BLaER1 (cell line): ENCODE measurements around the gene MAL.

Experiments
- H3K27ac ChIP-seq: shearing (Covaris generic); formaldehyde crosslinking; 2 replicates; pipeline ENCODE4 v1.8.1; 2022
- H3K27me3 ChIP-seq: shearing (Covaris generic); formaldehyde crosslinking; 2 replicates; pipeline ENCODE4 v1.8.1; 2022
- H3K36me3 ChIP-seq: shearing (Covaris generic); formaldehyde crosslinking; 2 replicates; pipeline ENCODE4 v1.8.1; 2022
- H3K4me1 ChIP-seq: shearing (Covaris generic); formaldehyde crosslinking; 2 replicates; pipeline ENCODE4 v1.8.1; 2022
- H3K4me2 ChIP-seq: shearing (Covaris generic); formaldehyde crosslinking; 2 replicates; pipeline ENCODE4 v1.8.1; 2022
- H3K4me3 ChIP-seq: shearing (Covaris generic); formaldehyde crosslinking; 2 replicates; pipeline ENCODE4 v1.8.1; 2022
- H3K9ac ChIP-seq: shearing (Covaris generic); formaldehyde crosslinking; 2 replicates; pipeline ENCODE4 v1.8.1; 2022
- H3K9me3 ChIP-seq: shearing (Covaris generic); formaldehyde crosslinking; 2 replicates; pipeline ENCODE4 v1.8.1; 2022
- H4K20me1 ChIP-seq: shearing (Covaris generic); formaldehyde crosslinking; 2 replicates; pipeline ENCODE4 v1.8.1; 2022
- Cebpa-rat ChIP-seq: shearing (Covaris generic); IDR thresholded peaks from 2 replicates; pipeline ENCODE4 v1.8.1; 2022

MAL gene

GRCh38 chr2:95015261-95015912 is 10.1 kb upstream of the MAL start:
- Histone ChIP-seq H3K27ac (no peak overlapping the region), H3K27me3 (peaks cover 10% of the 10 kb centered on the region; the same call in 1 of the 2 replicates), H3K4me2 (no peak overlapping the region), H3K9ac (no peak overlapping the region), H3K4me3 (no peak overlapping the region), H3K4me1 (peaks cover 25% of the 10 kb centered on the region), H3K9me3 (no peaks in the 10 kb centered on the region), H3K36me3 (no peaks in the 10 kb centered on the region), H4K20me1 (peaks cover 5% of the 10 kb centered on the region; the same call in 1 of the 2 replicates)
- TF ChIP-seq Cebpa-rat = no peak

DNA sequence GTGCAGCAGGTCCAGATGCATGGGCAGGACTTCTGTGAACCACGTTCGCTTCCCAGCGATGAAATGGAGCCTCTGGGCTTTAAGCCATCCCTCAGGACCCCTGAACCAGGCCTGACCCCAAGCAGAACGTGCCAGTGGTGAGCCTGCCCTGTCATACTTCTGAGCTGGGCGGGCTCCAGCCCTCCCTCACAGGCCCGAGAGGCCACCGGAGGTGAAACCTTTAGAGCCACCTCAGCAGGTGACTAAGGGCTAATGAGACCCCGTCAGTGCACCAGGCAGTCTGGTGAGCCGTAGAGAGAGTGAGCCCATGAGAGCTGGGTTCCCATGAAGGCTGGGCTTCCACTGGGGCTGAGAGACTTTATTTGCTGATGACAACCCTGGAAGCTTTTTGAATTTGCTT is 8.9 kb upstream of the MAL start:
- H4K20me1 ChIP-seq = peaks cover 5% of the 10 kb centered on the region; the same call in 1 of the 2 replicates
- H3K4me1 ChIP-seq = peaks cover 25% of the 10 kb centered on the region
- H3K4me3 ChIP-seq = no peak overlapping the region
- no peaks in the 10 kb centered on the region for H3K36me3 ChIP-seq
- H3K27me3 ChIP-seq = peaks cover 10% of the 10 kb centered on the region; the same call in 1 of the 2 replicates
- TF ChIP-seq Cebpa-rat = no peak
- H3K9me3 ChIP-seq = no peaks in the 10 kb centered on the region
- no peak overlapping the region for H3K9ac ChIP-seq
- no peak overlapping the region for H3K4me2 ChIP-seq
- H3K27ac ChIP-seq = no peak overlapping the region

DNA sequence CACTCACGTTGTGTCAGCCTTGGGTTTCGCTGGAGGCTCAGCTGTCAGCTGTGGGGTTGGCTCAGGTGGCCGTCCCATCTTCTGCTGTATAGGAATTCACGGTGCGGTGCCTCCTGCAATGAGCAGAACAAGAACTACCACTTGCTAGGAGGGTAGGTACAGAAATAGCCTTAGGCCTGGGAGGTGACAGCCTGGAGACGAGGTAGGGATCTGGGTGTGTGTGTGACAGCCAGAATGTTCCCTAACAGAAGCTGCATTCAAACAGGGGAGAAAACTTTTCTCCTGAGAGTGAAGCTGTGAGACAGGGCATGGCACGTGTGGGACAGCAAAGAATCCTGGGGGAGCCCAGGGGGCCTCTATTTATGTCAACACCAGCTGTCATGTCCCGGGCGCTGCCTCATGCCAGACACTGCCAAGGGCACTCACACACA is 8.4 kb upstream of the MAL start:
- H3K9me3 ChIP-seq = no peaks in the 10 kb centered on the region
- peaks cover 10% of the 10 kb centered on the region; the same call in 1 of the 2 replicates for H3K27me3 ChIP-seq

DNA sequence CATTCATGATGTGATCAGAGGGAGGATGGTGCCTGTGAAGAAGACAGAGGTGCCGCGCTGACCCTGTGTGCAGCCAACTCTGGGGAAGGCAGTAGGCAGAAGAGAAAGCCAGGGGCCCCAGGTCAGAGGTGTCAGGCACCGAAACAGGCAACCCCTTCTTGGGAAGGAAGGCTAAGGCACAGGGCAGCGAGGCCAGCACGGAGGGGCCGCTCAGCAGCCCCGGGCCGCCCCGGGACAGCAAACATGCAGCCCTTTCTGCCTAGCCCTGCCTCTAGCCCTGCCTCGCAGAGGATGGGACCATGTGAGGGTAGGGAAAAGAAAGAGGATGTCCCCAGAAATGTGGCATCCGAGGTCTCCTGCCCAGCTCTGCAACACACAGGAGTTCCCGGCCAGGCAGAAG is 7.7 kb upstream of the MAL start:
- Histone ChIP-seq H3K4me1 (peaks cover 24% of the 10 kb centered on the region), H3K9me3 (no peaks in the 10 kb centered on the region), H4K20me1 (peaks cover 5% of the 10 kb centered on the region; the same call in 1 of the 2 replicates), H3K4me3 (no peak overlapping the region), H3K27me3 (peaks cover 14% of the 10 kb centered on the region), H3K4me2 (no peak overlapping the region), H3K36me3 (no peaks in the 10 kb centered on the region), H3K27ac (no peak overlapping the region), H3K9ac (no peak overlapping the region)
- TF ChIP-seq Cebpa-rat = no peak

More for the DNA sequence above, 8.4 kb upstream of the MAL start:
- H3K27ac ChIP-seq = no peak overlapping the region
- H3K4me1 ChIP-seq = peaks cover 25% of the 10 kb centered on the region
- no peak for TF ChIP-seq Cebpa-rat
- H3K9ac ChIP-seq = no peak overlapping the region
- no peak overlapping the region for H3K4me2 ChIP-seq
- peaks cover 5% of the 10 kb centered on the region; the same call in 1 of the 2 replicates for H4K20me1 ChIP-seq
- H3K4me3 ChIP-seq = no peak overlapping the region
- H3K36me3 ChIP-seq = no peaks in the 10 kb centered on the region

DNA sequence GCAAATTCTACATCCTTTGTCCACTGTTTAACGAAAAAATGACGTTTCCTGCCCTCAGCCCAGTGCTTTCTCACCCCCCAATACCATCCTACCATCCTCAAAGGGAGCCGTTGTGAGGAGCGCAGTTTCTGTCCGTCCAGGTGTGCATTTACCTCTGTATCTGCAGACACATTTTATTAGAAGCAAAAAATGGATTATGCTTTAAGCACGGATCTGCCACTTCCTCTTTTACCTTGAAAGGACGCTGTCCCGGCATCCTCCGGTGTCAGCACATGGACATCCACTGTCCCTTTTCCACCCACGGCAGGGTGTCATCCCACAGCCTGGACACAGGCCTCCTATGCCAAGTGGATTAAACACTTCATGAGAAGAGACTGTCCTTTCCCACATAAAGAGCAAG is 7.2 kb upstream of the MAL start:
- H3K9me3 ChIP-seq = no peaks in the 10 kb centered on the region
- peaks cover 5% of the 10 kb centered on the region; the same call in 1 of the 2 replicates for H4K20me1 ChIP-seq
- no peaks in the 10 kb centered on the region for H3K36me3 ChIP-seq
- H3K4me3 ChIP-seq = no peak overlapping the region
- no peak overlapping the region for H3K4me2 ChIP-seq
- TF ChIP-seq Cebpa-rat = no peak
- H3K27me3 ChIP-seq = peaks cover 19% of the 10 kb centered on the region
- no peak overlapping the region for H3K27ac ChIP-seq
- H3K9ac ChIP-seq = no peak overlapping the region
- H3K4me1 ChIP-seq = peaks cover 21% of the 10 kb centered on the region

- Histone ChIP-seq H3K4me2 (peak overlapping the region; percentile 35), H3K4me3 (no peak overlapping the region), H3K9me3 (no peaks in the 10 kb centered on the region), H3K36me3 (no peaks in the 10 kb centered on the region), H3K27ac (no peak overlapping the region), H3K4me1 (peaks cover 19% of the 10 kb centered on the region), H3K9ac (no peak overlapping the region), H3K27me3 (peaks cover 26% of the 10 kb centered on the region), H4K20me1 (peaks cover 5% of the 10 kb centered on the region; the same call in 1 of the 2 replicates)
- no peak for TF ChIP-seq Cebpa-rat
Observed at GRCh38 chr2:95018861-95019550, 6.5 kb upstream of the MAL start.

- Histone ChIP-seq H3K27me3 (peaks cover 32% of the 10 kb centered on the region), H3K4me2 (peak overlapping the region; percentile 35)
- TF ChIP-seq Cebpa-rat = no peak
Observed at GRCh38 chr2:95019572-95019971, 5.9 kb upstream of the MAL start.

GRCh38 chr2:95020275-95021022 is 5.1 kb upstream of the MAL start:
- H3K9me3 ChIP-seq = no peaks in the 10 kb centered on the region
- no peak for TF ChIP-seq Cebpa-rat
- H3K36me3 ChIP-seq = no peaks in the 10 kb centered on the region
- H3K4me1 ChIP-seq = peaks cover 19% of the 10 kb centered on the region
- no peak overlapping the region for H3K4me3 ChIP-seq
- H3K9ac ChIP-seq = no peak overlapping the region
- no peak overlapping the region for H3K27ac ChIP-seq
- peaks cover 40% of the 10 kb centered on the region for H3K27me3 ChIP-seq
- no peak overlapping the region for H3K4me2 ChIP-seq
- H4K20me1 ChIP-seq = peaks cover 9% of the 10 kb centered on the region; the same call in 1 of the 2 replicates

More at GRCh38 chr2:95019572-95019971, 5.9 kb upstream of the MAL start:
- peaks cover 5% of the 10 kb centered on the region; the same call in 1 of the 2 replicates for H4K20me1 ChIP-seq
- no peak overlapping the region for H3K4me3 ChIP-seq
- H3K9me3 ChIP-seq = no peaks in the 10 kb centered on the region
- H3K9ac ChIP-seq = no peak overlapping the region
- peaks cover 19% of the 10 kb centered on the region for H3K4me1 ChIP-seq
- no peaks in the 10 kb centered on the region for H3K36me3 ChIP-seq
- no peak overlapping the region for H3K27ac ChIP-seq

- no peak for TF ChIP-seq Cebpa-rat
- Histone ChIP-seq H3K4me2 (no peak overlapping the region), H4K20me1 (peaks cover 14% of the 10 kb centered on the region; the same call in 1 of the 2 replicates), H3K27ac (no peak overlapping the region), H3K27me3 (peaks cover 46% of the 10 kb centered on the region), H3K4me1 (peaks cover 25% of the 10 kb centered on the region), H3K36me3 (no peaks in the 10 kb centered on the region), H3K4me3 (no peak overlapping the region), H3K9ac (no peak overlapping the region), H3K9me3 (no peaks in the 10 kb centered on the region)
Observed at GRCh38 chr2:95021023-95021416, 4.5 kb upstream of the MAL start.
